ENCODE results near the gene TM9SF4. TPM values are rescaled to one million over a fixed set of nuclear protein-coding genes. Genes with fewer than 3 reads are reported as not detected.

TM9SF4 gene
- total RNA-seq, 1 experiment from 2014 or later, result 54.4 TPM

GRCh38 chr20:32204205-32205109, 94.9 kb downstream of the TM9SF4 start:
- intact Hi-C loops (cut with micrococcal nuclease; ENCODE audit: unreplicated experiment), result no loop called here
- H3K9me3 ChIP-seq (ENCODE audit: low read depth, low read length, poor library complexity, severe bottlenecking), result no peaks in the 10 kb centered on the region
- CTCF ChIA-PET, result no interaction called here
- peaks cover 26% of the 10 kb centered on the region for H3K36me3 ChIP-seq (ENCODE audit: insufficient read depth, low read length, poor library complexity, severe bottlenecking)
- BruUV-seq (replicated peaks), result no TSS peak
- H3K27ac ChIP-seq (ENCODE audit: low read depth, low read length, poor library complexity, severe bottlenecking), result peak overlapping the region; percentile 95
- POLR2A ChIA-PET (ENCODE audit: low non-redundant PET), result no interaction called here
- TF ChIP-seq EZH2 (IDR thresholded peaks at IDR 0.05; ENCODE audit: borderline replicate concordance, low read depth, low read length, poor library complexity, severe bottlenecking), result no peak
- TF ChIP-seq, protein P1, sequence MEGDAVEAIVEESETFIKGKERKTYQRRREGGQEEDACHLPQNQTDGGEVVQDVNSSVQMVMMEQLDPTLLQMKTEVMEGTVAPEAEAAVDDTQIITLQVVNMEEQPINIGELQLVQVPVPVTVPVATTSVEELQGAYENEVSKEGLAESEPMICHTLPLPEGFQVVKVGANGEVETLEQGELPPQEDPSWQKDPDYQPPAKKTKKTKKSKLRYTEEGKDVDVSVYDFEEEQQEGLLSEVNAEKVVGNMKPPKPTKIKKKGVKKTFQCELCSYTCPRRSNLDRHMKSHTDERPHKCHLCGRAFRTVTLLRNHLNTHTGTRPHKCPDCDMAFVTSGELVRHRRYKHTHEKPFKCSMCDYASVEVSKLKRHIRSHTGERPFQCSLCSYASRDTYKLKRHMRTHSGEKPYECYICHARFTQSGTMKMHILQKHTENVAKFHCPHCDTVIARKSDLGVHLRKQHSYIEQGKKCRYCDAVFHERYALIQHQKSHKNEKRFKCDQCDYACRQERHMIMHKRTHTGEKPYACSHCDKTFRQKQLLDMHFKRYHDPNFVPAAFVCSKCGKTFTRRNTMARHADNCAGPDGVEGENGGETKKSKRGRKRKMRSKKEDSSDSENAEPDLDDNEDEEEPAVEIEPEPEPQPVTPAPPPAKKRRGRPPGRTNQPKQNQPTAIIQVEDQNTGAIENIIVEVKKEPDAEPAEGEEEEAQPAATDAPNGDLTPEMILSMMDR (conservative IDR thresholded peaks at IDR 0.05; ENCODE audit: low read depth, low read length), result no peak
- no peak for DNase-seq (ENCODE audit: low spot score)
- no peak overlapping the region for H3K4me3 ChIP-seq (ENCODE audit: low read depth, low read length, poor library complexity, severe bottlenecking)
- H3K4me1 ChIP-seq (ENCODE audit: insufficient read depth, low read length, poor library complexity, severe bottlenecking), result peaks cover 26% of the 10 kb centered on the region
- no peaks in the 10 kb centered on the region for H3K27me3 ChIP-seq (replicated peaks; ENCODE audit: insufficient read depth, low read depth, low read length, poor library complexity)

- intact Hi-C loops (cut with micrococcal nuclease; ENCODE audit: unreplicated experiment), result no loop called here
- TF ChIP-seq, protein P1 (conservative IDR thresholded peaks at IDR 0.05; ENCODE audit: low read depth, low read length), result no peak
- TF ChIP-seq EZH2 (IDR thresholded peaks at IDR 0.05; ENCODE audit: borderline replicate concordance, low read depth, low read length, poor library complexity, severe bottlenecking), result no peak
- no peaks in the 10 kb centered on the region for H3K27me3 ChIP-seq (replicated peaks; ENCODE audit: insufficient read depth, low read depth, low read length, poor library complexity)
- no peaks in the 10 kb centered on the region for H3K9me3 ChIP-seq (ENCODE audit: low read depth, low read length, poor library complexity, severe bottlenecking)
- TSS peak; percentile 46 for BruUV-seq (replicated peaks)
- peaks cover 26% of the 10 kb centered on the region for H3K4me1 ChIP-seq (ENCODE audit: insufficient read depth, low read length, poor library complexity, severe bottlenecking)
- H3K27ac ChIP-seq (ENCODE audit: low read depth, low read length, poor library complexity, severe bottlenecking), result peak overlapping the region; percentile 95
- no peak for DNase-seq (ENCODE audit: low spot score)
- H3K36me3 ChIP-seq (ENCODE audit: insufficient read depth, low read length, poor library complexity, severe bottlenecking), result peaks cover 27% of the 10 kb centered on the region
- H3K4me3 ChIP-seq (ENCODE audit: low read depth, low read length, poor library complexity, severe bottlenecking), result peak overlapping the region; percentile 71
- POLR2A ChIA-PET (ENCODE audit: low non-redundant PET), result interaction anchor here (0.5 kb wide), 1 partner anchor 10 kb away, joined by 3 read pairs; no protein-coding TSS in a partner anchor
- CTCF ChIA-PET, result no interaction called here
These were observed 95.8 kb downstream of the TM9SF4 start for GRCh38 chr20:32205110-32205842.

GRCh38 chr20:32205843-32206759, 96.6 kb downstream of the TM9SF4 start:
- Histone ChIP-seq H3K36me3 (ENCODE audit: insufficient read depth, low read length, poor library complexity, severe bottlenecking) (peaks cover 29% of the 10 kb centered on the region), H3K27ac (ENCODE audit: low read depth, low read length, poor library complexity, severe bottlenecking) (peak overlapping the region; percentile 95), H3K9me3 (ENCODE audit: low read depth, low read length, poor library complexity, severe bottlenecking) (no peaks in the 10 kb centered on the region), H3K4me1 (ENCODE audit: insufficient read depth, low read length, poor library complexity, severe bottlenecking) (peaks cover 26% of the 10 kb centered on the region), H3K4me3 (ENCODE audit: low read depth, low read length, poor library complexity, severe bottlenecking) (peak overlapping the region; percentile 71), H3K27me3 (replicated peaks; ENCODE audit: insufficient read depth, low read depth, low read length, poor library complexity) (no peaks in the 10 kb centered on the region)
- intact Hi-C loops (cut with micrococcal nuclease; ENCODE audit: unreplicated experiment), result no loop called here
- BruUV-seq (replicated peaks), result no TSS peak
- POLR2A ChIA-PET (ENCODE audit: low non-redundant PET), result interaction anchor here (0.5 kb wide), 1 partner anchor 11 kb away, joined by 3 read pairs; no protein-coding TSS in a partner anchor
- CTCF ChIA-PET, result no interaction called here
- no peak for TF ChIP-seq EZH2 (IDR thresholded peaks at IDR 0.05; ENCODE audit: borderline replicate concordance, low read depth, low read length, poor library complexity, severe bottlenecking)
- TF ChIP-seq, protein P1 (conservative IDR thresholded peaks at IDR 0.05; ENCODE audit: low read depth, low read length), result no peak
- no peak for DNase-seq (ENCODE audit: low spot score)

Data from A673 (cell line).